Thymus (tissue), 11 donors: ENCODE results near the gene TMEM203. TPM values are rescaled to one million over a fixed set of nuclear protein-coding genes. Genes with fewer than 3 reads are reported as not detected.

Source experiments
- DNase-seq, 9 donors: peaks; one replicate each; pipeline ENCODE4 v3.0.0-alpha.2; 2013; ENCODE audit warnings: low spot score in 9 of 9, low read depth in 6 of 9, missing footprints in 1 of 9
- H3K27ac ChIP-seq, 2 donors: one replicate each; pipeline ENCODE4 v1.5.1; 2013; ENCODE audit warnings: control low read depth in 1 of 2, low read depth in 1 of 2, low read length in 1 of 2, mild to moderate bottlenecking in 1 of 2, moderate library complexity in 1 of 2
- H3K27me3 ChIP-seq, 2 donors: one replicate each; pipeline ENCODE4 v1.5.1; 2013; ENCODE audit warnings: low read length in 1 of 2; ENCODE audit not compliant: control insufficient read depth in 2 of 2, insufficient read depth in 1 of 2
- H3K36me3 ChIP-seq, 2 donors: one replicate each; pipeline ENCODE4 v1.5.1; 2013; ENCODE audit warnings: low read length in 1 of 2, mild to moderate bottlenecking in 1 of 2, moderate library complexity in 1 of 2; ENCODE audit not compliant: control insufficient read depth in 2 of 2, insufficient read depth in 2 of 2
- H3K4me1 ChIP-seq, 2 donors: one replicate each; pipeline ENCODE4 v1.5.1; 2013; ENCODE audit warnings: low read length in 2 of 2; ENCODE audit not compliant: control insufficient read depth in 2 of 2, insufficient read depth in 2 of 2
- H3K4me3 ChIP-seq, 2 donors: one replicate each; pipeline ENCODE4 v1.5.1; 2013; ENCODE audit warnings: low read length in 2 of 2, control low read depth in 1 of 2, mild to moderate bottlenecking in 1 of 2
- H3K9me3 ChIP-seq, 2 donors: one replicate each; pipeline ENCODE4 v1.5.1; 2013; ENCODE audit warnings: low read length in 1 of 2, mild to moderate bottlenecking in 1 of 2; ENCODE audit not compliant: control insufficient read depth in 2 of 2, insufficient read depth in 1 of 2
- WGBS: extraction: QIAGEN DNeasy Blood & Tissue Kit; methylation state at CpG from one replicate; pipeline ENCODE4 v1.1.7; 2013; 5-methylcytosine and 5-hydroxymethylcytosine counted together
- polyA plus RNA-seq: library from polyadenylated mRNA; stranded (reverse); fragments of 200-250 nt; gene quantifications from one replicate; pipeline ENCODE4 v1.2.3, GENCODE V29; 2013
- total RNA-seq: library from RNA; stranded (reverse); fragments of 120-200 nt; gene quantifications from one replicate; pipeline ENCODE4 v1.2.4, GENCODE V29; 2013
- donor health status: healthy.

Gene TMEM203
- total and polyA plus RNA-seq, 2 donors, result 20.6 to 47.2 TPM

DNA sequence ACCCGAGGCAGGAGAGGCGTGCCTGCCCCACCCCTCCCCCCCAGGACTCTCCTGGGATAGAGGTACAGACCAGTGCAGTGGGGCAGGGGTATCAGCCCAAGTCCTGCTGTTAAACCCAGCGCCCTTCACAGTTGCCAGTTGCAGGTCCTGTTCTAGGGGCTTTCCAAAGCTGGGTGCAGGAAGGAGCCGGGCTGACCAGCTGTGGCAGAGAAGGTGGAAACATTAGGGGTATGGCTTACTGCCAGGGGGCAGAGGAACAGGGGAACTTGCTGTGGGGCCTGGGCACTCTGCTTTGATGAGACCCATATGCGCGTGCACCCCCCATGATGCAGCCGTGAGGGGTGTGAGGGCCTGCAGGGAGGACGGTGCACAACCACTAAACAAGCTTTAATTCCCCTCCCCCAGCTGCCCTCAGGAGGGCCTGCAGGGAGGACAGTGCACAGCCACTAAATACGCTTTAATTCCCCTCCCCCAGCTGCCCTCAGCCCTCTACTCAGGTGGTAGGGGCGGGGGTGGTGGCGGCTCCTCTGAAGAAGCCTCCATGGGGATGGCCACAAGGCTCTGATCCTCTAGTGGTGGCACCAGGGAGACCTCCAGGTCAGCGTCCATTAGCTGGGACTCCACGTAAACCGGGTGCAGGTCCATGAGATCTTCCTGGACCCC is 34.8 kb downstream of the TMEM203 start:
- no peaks in the 10 kb centered on the region for H3K9me3 ChIP-seq
- H3K27ac ChIP-seq, result no peak overlapping the region
- WGBS, result 68% methylated on average over 14 of the region's 14 CpGs
- no peaks in the 10 kb centered on the region for H3K36me3 ChIP-seq
- H3K4me3 ChIP-seq, result no peak overlapping the region
- peaks cover 54 to 98% of the 10 kb centered on the region in 2 donors for H3K27me3 ChIP-seq
- DNase-seq, result no peak
- peaks cover 45 to 48% of the 10 kb centered on the region in 2 donors for H3K4me1 ChIP-seq

- Histone ChIP-seq H3K27me3 (peaks cover 56 to 98% of the 10 kb centered on the region in 2 donors), H3K4me1 (peaks cover 38 to 41% of the 10 kb centered on the region in 2 donors)
- no peak for DNase-seq
Observed at GRCh38 chr9:137169896-137170358, 35.5 kb downstream of the TMEM203 start, which contains the start of gene LRRC26. TSS of gene LRRC26 (minus strand) at chr9:137170051. CDS start at chr9:137169943, 108 bp downstream.

DNA sequence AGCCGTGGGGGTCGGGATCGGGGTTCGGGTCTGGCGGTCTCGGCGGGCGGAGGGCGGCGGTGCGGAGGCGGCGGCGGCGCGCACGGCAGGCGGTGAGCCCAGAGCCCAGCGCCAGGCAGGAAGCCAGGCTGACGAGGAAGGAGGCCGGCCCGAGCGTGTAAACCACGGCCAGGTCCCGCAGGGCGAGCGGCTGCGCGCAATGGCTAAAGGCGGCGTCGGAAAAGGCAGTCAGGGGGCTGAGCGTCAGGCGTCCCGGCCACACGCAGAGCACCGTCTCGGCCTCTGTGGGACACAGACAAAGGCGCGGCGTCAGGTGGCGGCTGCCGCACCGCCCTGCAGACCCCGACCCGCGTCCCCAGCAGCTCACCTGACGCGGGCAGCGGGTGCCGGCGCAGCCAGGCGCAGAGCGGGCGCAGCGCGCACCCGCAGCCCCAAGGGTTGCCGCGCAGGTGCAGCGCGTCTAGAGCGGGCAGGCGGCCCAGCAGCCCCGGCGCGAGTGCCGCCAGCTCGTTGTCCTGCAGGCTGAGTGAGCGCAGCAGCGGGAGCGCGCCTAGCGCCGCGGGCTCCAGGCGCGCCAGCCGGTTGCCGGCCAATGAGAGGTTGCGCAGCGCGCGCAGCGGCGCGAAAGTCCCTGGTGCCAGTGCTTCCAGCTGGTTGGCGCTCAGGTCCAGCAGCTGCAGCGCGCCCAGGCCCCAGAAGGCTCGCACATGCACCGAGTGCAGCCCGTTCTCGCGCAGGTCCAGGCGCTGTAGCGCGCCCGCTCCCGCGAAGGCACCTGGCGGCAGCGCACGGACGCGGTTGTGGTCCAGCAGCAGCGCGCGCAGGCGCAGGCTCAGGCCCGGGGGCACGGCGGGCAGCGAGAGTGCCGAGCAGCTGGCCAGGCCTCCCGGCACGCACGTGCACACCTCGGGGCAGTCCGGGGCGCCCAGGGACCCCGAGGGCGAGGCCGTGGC is 36.3 kb downstream of the TMEM203 start:
- Histone ChIP-seq H3K4me1 (peaks cover 32 to 35% of the 10 kb centered on the region in 2 donors), H3K4me3 (peak overlapping the region in 1 of 2 donors; percentile 17), H3K36me3 (no peaks in the 10 kb centered on the region), H3K27ac (no peak overlapping the region), H3K9me3 (no peaks in the 10 kb centered on the region), H3K27me3 (peaks cover 60 to 100% of the 10 kb centered on the region in 2 donors)
- DNase-seq, result no peak
- WGBS, result under 1% methylated on average over 124 of the region's 124 CpGs

More at GRCh38 chr9:137169896-137170358, 35.5 kb downstream of the TMEM203 start, which contains the start of gene LRRC26:
- Histone ChIP-seq H3K9me3 (no peaks in the 10 kb centered on the region), H3K27ac (no peak within 1 kb of the TSS), H3K36me3 (no peaks in the 10 kb centered on the region), H3K4me3 (peak within 1 kb of the TSS in 1 of 2 donors; percentile 17)
- 25% methylated on average over 41 of the region's 41 CpGs for WGBS

DNA sequence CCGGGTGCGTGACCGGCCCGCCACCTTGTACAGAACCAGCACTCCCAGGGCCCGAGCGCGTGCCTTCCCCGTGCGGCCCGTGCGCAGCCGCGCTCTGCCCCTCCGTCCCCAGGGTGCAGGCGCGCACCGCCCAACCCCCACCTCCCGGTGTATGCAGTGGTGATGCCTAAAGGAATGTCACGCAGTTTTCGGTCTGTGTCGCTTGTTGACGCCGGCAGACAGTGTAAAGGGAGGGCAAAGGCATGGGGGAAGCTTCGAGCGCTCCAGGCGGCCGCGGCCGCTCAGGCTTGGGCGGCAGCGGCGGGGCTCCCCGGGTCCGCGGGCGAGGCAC is 36.9 kb downstream of the TMEM203 start:
- peak overlapping the region in 1 of 2 donors; percentile 17 for H3K4me3 ChIP-seq
- DNase-seq, result no peak
- H3K4me1 ChIP-seq, result peaks cover 26 to 28% of the 10 kb centered on the region in 2 donors
- WGBS, result under 1% methylated on average over 36 of the region's 36 CpGs
- peaks cover 63 to 100% of the 10 kb centered on the region in 2 donors for H3K27me3 ChIP-seq
- no peaks in the 10 kb centered on the region for H3K9me3 ChIP-seq
- no peak overlapping the region for H3K27ac ChIP-seq
- H3K36me3 ChIP-seq, result no peaks in the 10 kb centered on the region

DNA sequence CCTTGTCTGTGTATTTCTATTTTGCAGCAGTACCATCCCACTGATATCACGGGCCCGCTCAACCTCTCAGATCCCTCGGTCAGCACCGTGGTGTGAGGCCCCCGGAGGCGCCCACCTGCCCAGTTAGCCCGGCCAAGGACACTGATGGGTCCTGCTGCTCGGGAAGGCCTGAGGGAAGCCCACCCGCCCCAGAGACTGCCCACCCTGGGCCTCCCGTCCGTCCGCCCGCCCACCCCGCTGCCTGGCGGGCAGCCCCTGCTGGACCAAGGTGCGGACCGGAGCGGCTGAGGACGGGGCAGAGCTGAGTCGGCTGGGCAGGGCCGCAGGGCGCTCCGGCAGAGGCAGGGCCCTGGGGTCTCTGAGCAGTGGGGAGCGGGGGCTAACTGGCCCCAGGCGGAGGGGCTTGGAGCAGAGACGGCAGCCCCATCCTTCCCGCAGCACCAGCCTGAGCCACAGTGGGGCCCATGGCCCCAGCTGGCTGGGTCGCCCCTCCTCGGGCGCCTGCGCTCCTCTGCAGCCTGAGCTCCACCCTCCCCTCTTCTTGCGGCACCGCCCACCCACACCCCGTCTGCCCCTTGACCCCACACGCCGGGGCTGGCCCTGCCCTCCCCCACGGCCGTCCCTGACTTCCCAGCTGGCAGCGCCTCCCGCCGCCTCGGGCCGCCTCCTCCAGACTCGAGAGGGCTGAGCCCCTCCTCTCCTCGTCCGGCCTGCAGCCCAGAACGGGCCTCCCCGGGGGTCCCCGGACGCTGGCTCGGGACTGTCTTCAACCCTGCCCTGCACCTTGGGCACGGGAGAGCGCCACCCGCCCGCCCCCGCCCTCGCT is 37.5 kb downstream of the TMEM203 start:
- peak overlapping the region in 1 of 2 donors; percentile 17 for H3K4me3 ChIP-seq
- H3K9me3 ChIP-seq, result no peaks in the 10 kb centered on the region
- peaks cover 63 to 100% of the 10 kb centered on the region in 2 donors for H3K27me3 ChIP-seq
- H3K4me1 ChIP-seq, result peaks cover 21 to 28% of the 10 kb centered on the region in 2 donors
- WGBS, result 9% methylated on average over 57 of the region's 57 CpGs
- H3K36me3 ChIP-seq, result no peaks in the 10 kb centered on the region
- DNase-seq, result no peak
- H3K27ac ChIP-seq, result no peak overlapping the region

- DNase-seq, result no peak
- H3K27me3 ChIP-seq, result peaks cover 69 to 100% of the 10 kb centered on the region in 2 donors
- WGBS, result 32% methylated on average over 44 of the region's 44 CpGs
Observed at GRCh38 chr9:137167277-137167746, 38.1 kb downstream of the TMEM203 start.

GRCh38 chr9:137166380-137167229 is 38.8 kb downstream of the TMEM203 start:
- no peak for DNase-seq
- H3K4me3 ChIP-seq, result no peak overlapping the region
- H3K36me3 ChIP-seq, result no peaks in the 10 kb centered on the region
- peaks cover 76 to 100% of the 10 kb centered on the region in 2 donors for H3K27me3 ChIP-seq
- no peak overlapping the region for H3K27ac ChIP-seq
- H3K4me1 ChIP-seq, result peaks cover 9 to 19% of the 10 kb centered on the region in 2 donors
- H3K9me3 ChIP-seq, result no peaks in the 10 kb centered on the region
- 89% methylated on average over 22 of the region's 22 CpGs for WGBS

More at GRCh38 chr9:137167277-137167746, 38.1 kb downstream of the TMEM203 start:
- H3K27ac ChIP-seq, result no peak overlapping the region
- no peak overlapping the region for H3K4me3 ChIP-seq
- H3K4me1 ChIP-seq, result peaks cover 14 to 26% of the 10 kb centered on the region in 2 donors
- no peaks in the 10 kb centered on the region for H3K9me3 ChIP-seq
- H3K36me3 ChIP-seq, result no peaks in the 10 kb centered on the region
